C4-2B (cell line): Measurements from ENCODE around the gene OBP2A.

Experiments
- H3K27ac ChIP-seq: fragments of 450-650 bp; 2 replicates; pipeline ENCODE4 v1.5.1; 2017
- ZFX ChIP-seq: fragments of 450-650 bp; IDR thresholded peaks from 2 replicates; pipeline ENCODE4 v1.6.1; 2017
- TF ChIP-seq, protein P1 (sequence below): fragments of 450-650 bp; conservative IDR thresholded peaks from 2 replicates; pipeline ENCODE4 v1.5.1; 2017; ENCODE audit warnings: mild to moderate bottlenecking

The OBP2A gene

DNA sequence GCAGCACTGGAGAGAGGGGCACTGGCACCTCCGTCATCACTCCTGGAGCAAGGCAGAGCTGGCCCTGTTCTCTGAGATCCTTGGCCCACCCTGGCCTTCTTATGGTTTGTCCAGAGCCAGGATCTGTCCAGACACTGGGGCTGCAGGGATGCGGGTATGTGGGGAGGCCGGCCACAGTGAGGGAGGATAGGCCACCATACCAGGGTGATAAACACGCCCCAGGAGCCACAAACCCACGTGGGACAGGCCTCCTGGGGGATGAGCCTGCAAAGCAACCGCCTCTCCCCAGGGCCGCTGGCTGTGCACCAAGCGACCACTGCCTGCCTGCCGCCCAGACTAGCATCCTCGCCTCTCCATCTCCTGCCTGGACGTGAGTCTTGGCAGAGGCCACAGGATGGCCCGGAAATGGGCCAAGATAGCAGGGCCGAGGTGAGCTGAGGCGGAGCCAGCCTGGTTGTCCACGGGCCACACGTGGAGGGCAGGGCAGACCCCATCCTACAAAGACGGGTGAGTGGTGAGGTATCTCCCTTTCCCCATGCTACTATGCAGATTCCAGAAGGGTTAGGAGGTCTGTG, 4.5 kb downstream of the OBP2A start:
- no peak overlapping the region for H3K27ac ChIP-seq

DNA sequence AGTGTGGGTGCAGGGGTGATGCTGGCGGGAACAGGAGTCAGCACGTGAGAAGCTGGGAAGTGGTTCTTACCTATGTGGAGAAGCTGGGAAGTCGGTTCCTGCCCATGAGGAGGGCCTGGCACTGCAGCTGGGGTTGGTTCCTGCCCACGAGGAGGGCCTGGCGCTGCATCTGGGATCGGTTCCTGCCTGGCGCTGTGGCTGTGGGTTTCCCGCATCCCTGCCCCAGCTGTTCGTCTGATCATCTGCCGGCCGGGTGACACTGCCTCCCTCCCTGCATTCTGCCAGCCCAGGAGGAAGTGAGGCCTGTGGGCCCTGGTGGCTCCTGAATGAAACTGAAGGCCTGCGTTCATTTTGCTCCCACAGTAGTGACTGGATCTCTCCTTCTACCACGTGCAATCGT, 5.1 kb downstream of the OBP2A start:
- TF ChIP-seq, protein P1, sequence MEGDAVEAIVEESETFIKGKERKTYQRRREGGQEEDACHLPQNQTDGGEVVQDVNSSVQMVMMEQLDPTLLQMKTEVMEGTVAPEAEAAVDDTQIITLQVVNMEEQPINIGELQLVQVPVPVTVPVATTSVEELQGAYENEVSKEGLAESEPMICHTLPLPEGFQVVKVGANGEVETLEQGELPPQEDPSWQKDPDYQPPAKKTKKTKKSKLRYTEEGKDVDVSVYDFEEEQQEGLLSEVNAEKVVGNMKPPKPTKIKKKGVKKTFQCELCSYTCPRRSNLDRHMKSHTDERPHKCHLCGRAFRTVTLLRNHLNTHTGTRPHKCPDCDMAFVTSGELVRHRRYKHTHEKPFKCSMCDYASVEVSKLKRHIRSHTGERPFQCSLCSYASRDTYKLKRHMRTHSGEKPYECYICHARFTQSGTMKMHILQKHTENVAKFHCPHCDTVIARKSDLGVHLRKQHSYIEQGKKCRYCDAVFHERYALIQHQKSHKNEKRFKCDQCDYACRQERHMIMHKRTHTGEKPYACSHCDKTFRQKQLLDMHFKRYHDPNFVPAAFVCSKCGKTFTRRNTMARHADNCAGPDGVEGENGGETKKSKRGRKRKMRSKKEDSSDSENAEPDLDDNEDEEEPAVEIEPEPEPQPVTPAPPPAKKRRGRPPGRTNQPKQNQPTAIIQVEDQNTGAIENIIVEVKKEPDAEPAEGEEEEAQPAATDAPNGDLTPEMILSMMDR: no peak
- TF ChIP-seq ZFX: no peak
- no peak overlapping the region for H3K27ac ChIP-seq

More for the DNA sequence above, 4.5 kb downstream of the OBP2A start:
- no peak for TF ChIP-seq ZFX
- TF ChIP-seq, protein P1: no peak

DNA sequence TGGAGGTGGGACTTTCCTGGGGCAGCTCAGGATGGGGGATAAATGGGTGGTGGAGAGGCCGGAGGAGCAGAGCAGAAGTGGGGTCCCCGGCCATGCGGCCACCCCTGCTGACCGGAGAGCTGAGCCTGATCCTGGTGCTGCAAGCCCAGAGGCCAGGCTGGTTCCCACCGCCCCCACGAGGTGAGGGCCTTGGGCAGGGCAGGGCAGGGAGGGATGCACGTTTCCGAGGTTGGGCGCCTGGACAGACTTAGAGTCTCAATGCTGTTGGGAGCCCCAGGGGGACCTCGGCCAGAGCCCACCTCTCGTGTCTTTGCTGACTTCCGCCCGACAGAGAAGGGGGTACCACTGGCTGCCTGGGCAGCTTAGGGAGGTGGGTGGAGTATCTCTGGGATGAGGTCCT, 5.5 kb downstream of the OBP2A start:
- no peak overlapping the region for H3K27ac ChIP-seq
- TF ChIP-seq ZFX: no peak

DNA sequence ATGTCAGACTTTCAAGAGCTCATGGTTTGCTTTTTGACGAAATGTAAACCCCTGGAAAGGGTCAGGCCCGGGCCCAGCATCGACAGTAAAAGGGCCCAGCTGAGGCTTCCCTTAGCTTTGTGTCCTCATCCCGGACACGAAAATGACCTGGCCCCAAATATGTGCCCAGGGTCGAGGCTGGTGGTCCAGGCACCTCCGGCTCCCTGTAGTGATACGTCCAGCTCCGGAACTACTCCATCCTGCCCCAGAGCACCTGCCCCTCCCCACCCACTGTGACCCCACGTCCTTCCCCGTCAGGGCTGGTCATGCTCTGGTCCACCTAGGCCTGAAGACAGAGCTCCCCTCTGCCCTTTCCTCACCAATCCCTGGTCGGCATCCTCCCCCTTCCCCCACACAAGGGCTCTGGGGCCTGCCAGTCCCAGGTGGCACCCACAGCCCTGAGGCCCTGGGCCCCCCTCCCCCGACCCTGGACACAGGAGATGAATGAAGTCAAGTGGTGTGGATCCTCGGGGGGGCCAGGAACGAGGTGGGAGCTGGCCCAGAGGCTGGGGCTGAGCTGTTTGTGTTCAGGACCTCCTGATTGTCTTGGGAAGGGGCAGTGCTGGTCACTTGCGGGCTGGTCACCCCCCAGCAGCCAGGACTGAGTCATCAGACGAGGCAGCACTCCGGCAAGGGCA, 6.2 kb downstream of the OBP2A start:
- TF ChIP-seq ZFX: no peak
- TF ChIP-seq, protein P1: no peak
- no peak overlapping the region for H3K27ac ChIP-seq

DNA sequence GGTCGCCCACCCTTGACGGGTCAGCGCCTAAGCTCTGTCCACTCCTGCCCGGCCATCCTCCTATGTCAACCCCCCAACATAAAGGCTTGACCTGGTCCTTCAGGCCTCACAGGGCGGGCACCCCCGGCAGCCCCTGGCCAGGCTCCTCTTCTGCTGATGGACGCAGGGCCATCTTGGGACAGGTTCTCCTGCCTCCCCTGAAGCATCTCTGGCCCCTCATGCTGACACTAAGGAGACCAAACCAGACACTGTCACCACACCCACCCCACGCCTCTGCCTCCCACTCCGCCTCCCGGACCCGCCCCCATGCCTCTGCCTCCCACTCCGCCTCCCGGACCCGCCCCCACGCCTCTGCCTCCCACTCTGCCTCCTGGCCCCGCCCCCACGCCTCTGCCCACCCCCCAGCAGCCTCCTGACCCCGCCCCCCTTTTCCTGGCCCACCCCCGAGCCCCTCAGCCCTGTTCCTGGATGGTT, 6.8 kb downstream of the OBP2A start:
- TF ChIP-seq, protein P1: no peak
- no peak for TF ChIP-seq ZFX
- no peak overlapping the region for H3K27ac ChIP-seq

DNA sequence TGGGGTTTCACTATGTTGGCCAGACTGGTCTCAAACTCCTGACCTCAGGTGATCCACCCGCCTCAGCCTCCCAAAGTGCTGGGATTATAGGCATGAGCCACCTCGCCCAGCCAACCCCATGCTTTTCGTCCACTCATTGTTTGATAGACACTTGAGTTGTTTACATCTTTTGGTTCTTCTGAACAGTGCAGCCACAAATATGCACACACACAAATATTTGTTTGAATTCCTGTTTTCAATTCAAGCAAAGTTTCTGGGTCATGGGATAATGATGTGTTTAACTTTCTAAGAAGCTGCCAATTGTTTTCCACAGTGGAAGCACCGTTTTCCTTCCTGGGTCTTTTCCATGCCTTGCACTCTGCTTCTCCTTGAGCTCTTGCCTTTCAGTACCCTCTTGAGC, 8.8 kb downstream of the OBP2A start:
- no peak for TF ChIP-seq ZFX
- no peak overlapping the region for H3K27ac ChIP-seq

DNA sequence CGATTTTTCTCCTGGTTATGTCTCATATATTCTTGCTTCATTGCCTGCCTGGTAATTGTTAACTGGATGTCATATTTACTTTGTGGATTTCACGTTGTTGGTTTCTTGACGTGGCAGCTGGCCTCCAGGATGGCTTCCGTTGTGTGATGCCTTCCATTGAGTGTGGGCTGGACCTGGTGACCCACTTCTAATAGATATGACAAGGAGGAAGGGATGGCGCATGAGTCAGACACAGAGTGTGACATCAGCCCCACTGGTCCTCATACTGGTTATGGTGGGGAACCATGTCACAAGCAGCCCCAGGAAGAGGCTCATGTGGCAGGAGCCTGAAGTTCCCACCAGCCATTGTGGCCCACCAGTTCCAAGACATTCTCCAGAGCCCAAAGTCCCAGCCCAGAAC, 9.3 kb downstream of the OBP2A start:
- no peak overlapping the region for H3K27ac ChIP-seq
- TF ChIP-seq, protein P1: no peak
- no peak for TF ChIP-seq ZFX

DNA sequence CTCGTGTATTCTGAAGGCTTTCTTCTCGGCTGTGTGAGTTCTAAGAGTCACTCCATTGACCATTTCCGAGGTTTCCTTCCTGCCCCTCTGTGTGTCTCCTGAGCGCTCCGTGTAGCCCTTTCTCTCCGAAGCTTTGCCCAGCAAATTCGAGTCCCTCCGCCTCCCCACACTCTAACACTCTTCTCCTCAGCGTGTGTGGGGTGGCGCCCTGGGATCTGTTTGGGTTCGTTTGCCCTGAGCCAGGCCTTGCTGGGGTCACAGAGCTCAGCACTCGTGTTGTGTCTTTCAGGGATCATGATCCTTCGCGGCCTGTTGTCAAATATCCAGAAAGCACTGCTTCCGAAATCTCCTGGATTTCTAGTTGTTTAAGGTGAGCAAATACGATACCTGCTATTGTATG, 10.0 kb downstream of the OBP2A start:
- TF ChIP-seq, protein P1: no peak
- no peak for TF ChIP-seq ZFX
- no peak overlapping the region for H3K27ac ChIP-seq
